ENCODE measurements around the gene COX20. TPM values are rescaled to one million over a fixed set of nuclear protein-coding genes. Genes with fewer than 3 reads are reported as not detected.

The COX20 gene
- total RNA-seq, 1 experiment from 2014 or later = 38.0 TPM

- Histone ChIP-seq H3K4me2 (ENCODE audit: insufficient read depth, insufficient read length, low read length) (no peak overlapping the region), H3K23ac (ENCODE audit: insufficient read length, low read depth, low read length) (no peak overlapping the region), H3K27ac (ENCODE audit: insufficient read length, low read depth, low read length) (no peak overlapping the region), H3K56ac (ENCODE audit: insufficient read length, low read depth, low read length) (no peak overlapping the region), H2BK15ac (ENCODE audit: low read depth, low read length) (no peak overlapping the region), H2BK120ac (ENCODE audit: low read depth, low read length, poor library complexity, severe bottlenecking) (no peak overlapping the region), H4K5ac (ENCODE audit: insufficient read length, low read depth, low read length) (no peak overlapping the region), H4K8ac (replicated peaks; ENCODE audit: insufficient read length, low read depth, low read length) (no peak overlapping the region), H3K27me3 (ENCODE audit: insufficient read depth, low read length) (no peaks in the 10 kb centered on the region), H3K9ac (ENCODE audit: extremely low read depth, insufficient read length, low read length) (no peak overlapping the region), H2BK20ac (ENCODE audit: low read depth, low read length, poor library complexity, severe bottlenecking) (no peak overlapping the region), H3K79me2 (ENCODE audit: insufficient read depth, low read length) (no peaks in the 10 kb centered on the region), H4K91ac (ENCODE audit: insufficient read length, low read depth, low read length) (no peak overlapping the region), H3K9me3 (ENCODE audit: control insufficient read depth, low read depth, low read length) (no peaks in the 10 kb centered on the region), H3K18ac (ENCODE audit: insufficient read length, low read depth, low read length) (no peak overlapping the region), H3K4me1 (ENCODE audit: insufficient read depth, low read length) (no peaks in the 10 kb centered on the region; the same call in 1 of the 2 replicates), H3K14ac (ENCODE audit: insufficient read depth, low read length) (no peak overlapping the region), H3K23me2 (ENCODE audit: insufficient read length, low read depth, low read length, poor library complexity, severe bottlenecking) (no peaks in the 10 kb centered on the region), H2BK12ac (ENCODE audit: insufficient read length, low read depth, low read length) (no peak overlapping the region), H3K4ac (ENCODE audit: low read depth, low read length) (no peak overlapping the region), H2AK5ac (ENCODE audit: insufficient read length, low read length) (no peak overlapping the region), H4K20me1 (ENCODE audit: control insufficient read depth, insufficient read depth, insufficient read length) (no peaks in the 10 kb centered on the region), H3T11ph (ENCODE audit: low read length) (no peak overlapping the region), H2BK5ac (ENCODE audit: insufficient read length, low read length) (no peak overlapping the region), H2AFZ (ENCODE audit: low read length) (no peak overlapping the region), H3K79me1 (ENCODE audit: insufficient read depth, low read depth, low read length, poor library complexity, severe bottlenecking) (no peaks in the 10 kb centered on the region)
- peaks cover 6 to 12% of the 10 kb centered on the region in 2 experiments for H3K4me1 Mint-ChIP-seq
- H3K27ac Mint-ChIP-seq = peak overlapping the region in 1 of 3 experiments; percentile 4; a peak in 1 of 7 replicates
- no CpG with 5 or more reads among the region's 16 CpGs for WGBS (ENCODE audit: extremely low coverage, insufficient read length, low lambda C conversion rate)
- no peak overlapping the region for H3K4me3 Mint-ChIP-seq
- H3K27me3 Mint-ChIP-seq (ENCODE audit: low read depth) = no peaks in the 10 kb centered on the region
- no peak for DNase-seq
- TF ChIP-seq, protein P1, sequence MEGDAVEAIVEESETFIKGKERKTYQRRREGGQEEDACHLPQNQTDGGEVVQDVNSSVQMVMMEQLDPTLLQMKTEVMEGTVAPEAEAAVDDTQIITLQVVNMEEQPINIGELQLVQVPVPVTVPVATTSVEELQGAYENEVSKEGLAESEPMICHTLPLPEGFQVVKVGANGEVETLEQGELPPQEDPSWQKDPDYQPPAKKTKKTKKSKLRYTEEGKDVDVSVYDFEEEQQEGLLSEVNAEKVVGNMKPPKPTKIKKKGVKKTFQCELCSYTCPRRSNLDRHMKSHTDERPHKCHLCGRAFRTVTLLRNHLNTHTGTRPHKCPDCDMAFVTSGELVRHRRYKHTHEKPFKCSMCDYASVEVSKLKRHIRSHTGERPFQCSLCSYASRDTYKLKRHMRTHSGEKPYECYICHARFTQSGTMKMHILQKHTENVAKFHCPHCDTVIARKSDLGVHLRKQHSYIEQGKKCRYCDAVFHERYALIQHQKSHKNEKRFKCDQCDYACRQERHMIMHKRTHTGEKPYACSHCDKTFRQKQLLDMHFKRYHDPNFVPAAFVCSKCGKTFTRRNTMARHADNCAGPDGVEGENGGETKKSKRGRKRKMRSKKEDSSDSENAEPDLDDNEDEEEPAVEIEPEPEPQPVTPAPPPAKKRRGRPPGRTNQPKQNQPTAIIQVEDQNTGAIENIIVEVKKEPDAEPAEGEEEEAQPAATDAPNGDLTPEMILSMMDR (conservative IDR thresholded peaks at IDR 0.05) = no peak
- H3K9me3 Mint-ChIP-seq = peaks cover 0 to 2% of the 10 kb centered on the region in 2 experiments; a peak in 1 of 5 replicates
- no peaks in the 10 kb centered on the region; a peak in 1 of 7 replicates for H3K36me3 Mint-ChIP-seq (ENCODE audit: insufficient read depth in 1 of 3, low read depth in 3 of 3)
Observed at GRCh38 chr1:244802556-244803239, 32.8 kb upstream of the COX20 start.

Measured in H9 (cell line).